Measurements from ENCODE around the gene PROB1. TPM values are rescaled to one million over a fixed set of nuclear protein-coding genes. Genes with fewer than 3 reads are reported as not detected.

Gene PROB1
- polyA plus RNA-seq, 1 of the 3 experiments (the other 2 are of a cell fraction): 0.44 TPM

GRCh38 chr5:139403418-139403786, 8.5 kb upstream of the PROB1 start:
- Histone ChIP-seq H3K9me2 (no peaks in the 10 kb centered on the region), H3K9me3 (no peaks in the 10 kb centered on the region), H2AFZ (ENCODE audit: low read depth) (peak overlapping the region; percentile 82), H3K4me2 (peak overlapping the region; percentile 76), H3K79me2 (ENCODE audit: insufficient read depth) (no peaks in the 10 kb centered on the region), H3K36me3 (replicated peaks in 1 of 2; ENCODE audit: control insufficient read depth in 1 of 2, insufficient read depth in 2 of 2, low read length in 1 of 2) (peaks cover 0 to 2% of the 10 kb centered on the region in 2 experiments), H3K9ac (peak overlapping the region; percentile 74), H3F3A (replicated peaks; ENCODE audit: insufficient read depth) (peaks cover 8% of the 10 kb centered on the region), H4K20me1 (ENCODE audit: insufficient read depth) (no peaks in the 10 kb centered on the region), H3K27ac (ENCODE audit: low read depth in 2 of 2, low read length in 1 of 2) (peak overlapping the region; percentile 94 to 95), H3K27me3 (ENCODE audit: insufficient read depth) (no peaks in the 10 kb centered on the region), H3K4me1 (ENCODE audit: control insufficient read depth in 1 of 2, insufficient read depth in 2 of 2, low read depth in 1 of 2, low read length in 1 of 2) (peaks cover 0 to 13% of the 10 kb centered on the region in 2 experiments; a peak in 1 of 4 replicates), H3K4me3 (ENCODE audit: low read depth in 2 of 2, low read length in 1 of 2) (peak overlapping the region; percentile 57 to 66)
- DNase-seq: no peak
- ChIA-PET POLR2A (interaction anchor here (0.5 to 1.1 kb wide), 4 partner anchors 9 to 301 kb away, joined by 3 to 5 read pairs (median 4); partner anchors contain the start of genes DNAJC18 and PROB1), CTCF (interaction anchor here (1.1 to 3.4 kb wide), 6 partner anchors 11 to 939 kb away, joined by 3 to 29 read pairs (median 7); partner anchors contain the start of genes DNAJC18, MZB1 and PROB1)
- WGBS (ENCODE audit: low lambda C conversion rate): 16% methylated on average over 7 of the region's 7 CpGs
- TF ChIP-seq SMC3 (IDR thresholded peaks at IDR 0.05; ENCODE audit: low read depth, low read length) (no peak), RCOR1 (IDR thresholded peaks at IDR 0.05; ENCODE audit: low read length) (no peak), MXI1 (IDR thresholded peaks at IDR 0.05; ENCODE audit: low read depth, low read length) (no peak), NRF1 (IDR thresholded peaks at IDR 0.05; ENCODE audit: low read depth, low read length) (no peak), TAF1 (IDR thresholded peaks at IDR 0.05; ENCODE audit: borderline replicate concordance, low read depth, low read length) (no peak), CTCF (IDR thresholded peaks at IDR 0.05) (no peak), RXRA (IDR thresholded peaks at IDR 0.05; ENCODE audit: borderline replicate concordance, low read depth) (no peak), RFX5 (IDR thresholded peaks at IDR 0.05; ENCODE audit: low read length) (no peak), IRF3 (IDR thresholded peaks at IDR 0.05; ENCODE audit: low read depth, low read length) (no peak), GABPA (IDR thresholded peaks at IDR 0.05; ENCODE audit: low read depth) (no peak), RAD21 (IDR thresholded peaks at IDR 0.05; ENCODE audit: low read length) (no peak), NFIC (IDR thresholded peaks at IDR 0.05; ENCODE audit: borderline replicate concordance) (no peak), USF1 (IDR thresholded peaks at IDR 0.05; ENCODE audit: borderline replicate concordance, low read depth) (no peak), POLR2AphosphoS5 (IDR thresholded peaks at IDR 0.05; ENCODE audit: low read depth, low read length) (no peak), GATA2 (CRISPR knock-in tag; IDR thresholded peaks at IDR 0.05) (no peak), FOXJ3 (CRISPR knock-in tag; IDR thresholded peaks at IDR 0.05) (no peak)

Data from SK-N-SH (cell line).